ENCODE data around the gene AK8. TPM values are rescaled to one million over a fixed set of nuclear protein-coding genes. Genes with fewer than 3 reads are reported as not detected.

The AK8 gene
- total and polyA plus RNA-seq, 2 experiments from 2014 or later, result 0.14 to 0.78 TPM

DNA sequence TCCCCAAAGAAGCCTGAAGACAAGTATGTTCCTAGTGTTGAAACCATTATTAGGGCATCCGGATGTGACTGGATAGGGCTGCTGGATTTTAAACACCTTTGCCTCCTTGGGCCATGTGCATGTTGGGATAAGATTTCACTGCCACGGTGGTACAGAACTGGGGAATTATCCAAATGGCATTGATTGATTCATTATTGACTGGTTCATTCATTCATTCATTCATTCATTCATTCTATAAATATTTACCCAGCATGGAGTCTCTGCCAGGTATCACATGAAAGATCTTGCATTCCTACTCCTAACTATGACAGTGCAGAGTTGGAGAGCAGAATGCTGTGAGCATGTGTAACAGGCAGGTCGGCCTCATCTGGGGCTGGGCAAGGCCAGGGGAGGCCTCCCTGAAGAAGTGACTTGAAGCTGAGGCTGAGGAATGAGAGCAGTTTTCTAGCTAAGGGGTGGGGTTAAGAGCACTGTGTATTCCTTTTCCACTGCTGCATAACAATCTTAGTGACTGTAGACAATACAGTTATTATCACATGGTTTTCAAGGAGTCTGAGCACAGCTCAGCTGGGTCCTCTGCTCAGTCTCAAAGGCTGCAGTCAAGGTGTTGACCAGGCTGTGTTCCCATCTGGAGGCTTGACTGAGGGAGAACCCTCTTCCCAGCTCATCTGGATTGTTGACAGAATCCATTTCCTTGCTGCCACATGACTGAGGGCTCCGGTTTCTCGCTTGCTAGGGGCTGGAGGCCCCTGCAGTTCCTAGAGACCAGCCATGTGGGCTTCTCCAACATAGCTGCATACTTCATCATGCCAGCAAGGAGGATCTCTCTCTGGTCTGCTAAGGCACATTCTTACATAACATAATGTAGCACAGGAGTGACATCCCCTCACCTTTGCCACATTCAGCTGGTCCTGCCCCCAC lies 35.7 kb downstream of the AK8 start:
- no peak overlapping the region for H3K4me3 Mint-ChIP-seq
- no peak for ATAC-seq
- Histone ChIP-seq H3K4me3 (no peak overlapping the region), H2AFZ (no peak overlapping the region), H3K9me2 (ENCODE audit: insufficient read depth) (no peaks in the 10 kb centered on the region), H3K27ac (ENCODE audit: low read depth) (no peak overlapping the region), H3F3A (replicated peaks; ENCODE audit: low read depth) (no peaks in the 10 kb centered on the region), H3K79me2 (replicated peaks; ENCODE audit: insufficient read depth) (no peaks in the 10 kb centered on the region), H3K4me2 (no peak overlapping the region), H3K27me3 (ENCODE audit: insufficient read depth) (no peaks in the 10 kb centered on the region), H3K36me3 (ENCODE audit: insufficient read depth) (no peaks in the 10 kb centered on the region), H3K4me1 (ENCODE audit: insufficient read depth) (no peaks in the 10 kb centered on the region), H4K20me1 (replicated peaks; ENCODE audit: insufficient read depth) (no peaks in the 10 kb centered on the region)
- H3K9me3 Mint-ChIP-seq, result no peaks in the 10 kb centered on the region
- H3K27me3 Mint-ChIP-seq (ENCODE audit: insufficient read depth, low read depth, poor library complexity), result peaks cover 9% of the 10 kb centered on the region
- H3K27ac Mint-ChIP-seq, result peak overlapping the region; percentile 36; the same call in 1 of the 2 replicates
- peaks cover 9% of the 10 kb centered on the region; the same call in 2 of the 3 replicates for H3K4me1 Mint-ChIP-seq
- peak; percentile 21 for DNase-seq (ENCODE audit: low spot score)
- no peaks in the 10 kb centered on the region for H3K36me3 Mint-ChIP-seq (ENCODE audit: low read depth)
- no peak for TF ChIP-seq EZH2phosphoT487 (IDR thresholded peaks at IDR 0.05; ENCODE audit: unreplicated experiment)
- no peak for TF ChIP-seq ZNF114 (CRISPR knock-in tag; IDR thresholded peaks at IDR 0.05)
- no peak for TF ChIP-seq ZNF331 (CRISPR knock-in tag; IDR thresholded peaks at IDR 0.05; ENCODE audit: low read depth)
- TF ChIP-seq EZH2 (IDR thresholded peaks at IDR 0.05; ENCODE audit: low read depth, unreplicated experiment), result no peak
- TF ChIP-seq, protein P1, sequence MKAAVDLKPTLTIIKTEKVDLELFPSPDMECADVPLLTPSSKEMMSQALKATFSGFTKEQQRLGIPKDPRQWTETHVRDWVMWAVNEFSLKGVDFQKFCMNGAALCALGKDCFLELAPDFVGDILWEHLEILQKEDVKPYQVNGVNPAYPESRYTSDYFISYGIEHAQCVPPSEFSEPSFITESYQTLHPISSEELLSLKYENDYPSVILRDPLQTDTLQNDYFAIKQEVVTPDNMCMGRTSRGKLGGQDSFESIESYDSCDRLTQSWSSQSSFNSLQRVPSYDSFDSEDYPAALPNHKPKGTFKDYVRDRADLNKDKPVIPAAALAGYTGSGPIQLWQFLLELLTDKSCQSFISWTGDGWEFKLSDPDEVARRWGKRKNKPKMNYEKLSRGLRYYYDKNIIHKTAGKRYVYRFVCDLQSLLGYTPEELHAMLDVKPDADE (IDR thresholded peaks at IDR 0.05), result no peak
- TF ChIP-seq, protein P2, sequence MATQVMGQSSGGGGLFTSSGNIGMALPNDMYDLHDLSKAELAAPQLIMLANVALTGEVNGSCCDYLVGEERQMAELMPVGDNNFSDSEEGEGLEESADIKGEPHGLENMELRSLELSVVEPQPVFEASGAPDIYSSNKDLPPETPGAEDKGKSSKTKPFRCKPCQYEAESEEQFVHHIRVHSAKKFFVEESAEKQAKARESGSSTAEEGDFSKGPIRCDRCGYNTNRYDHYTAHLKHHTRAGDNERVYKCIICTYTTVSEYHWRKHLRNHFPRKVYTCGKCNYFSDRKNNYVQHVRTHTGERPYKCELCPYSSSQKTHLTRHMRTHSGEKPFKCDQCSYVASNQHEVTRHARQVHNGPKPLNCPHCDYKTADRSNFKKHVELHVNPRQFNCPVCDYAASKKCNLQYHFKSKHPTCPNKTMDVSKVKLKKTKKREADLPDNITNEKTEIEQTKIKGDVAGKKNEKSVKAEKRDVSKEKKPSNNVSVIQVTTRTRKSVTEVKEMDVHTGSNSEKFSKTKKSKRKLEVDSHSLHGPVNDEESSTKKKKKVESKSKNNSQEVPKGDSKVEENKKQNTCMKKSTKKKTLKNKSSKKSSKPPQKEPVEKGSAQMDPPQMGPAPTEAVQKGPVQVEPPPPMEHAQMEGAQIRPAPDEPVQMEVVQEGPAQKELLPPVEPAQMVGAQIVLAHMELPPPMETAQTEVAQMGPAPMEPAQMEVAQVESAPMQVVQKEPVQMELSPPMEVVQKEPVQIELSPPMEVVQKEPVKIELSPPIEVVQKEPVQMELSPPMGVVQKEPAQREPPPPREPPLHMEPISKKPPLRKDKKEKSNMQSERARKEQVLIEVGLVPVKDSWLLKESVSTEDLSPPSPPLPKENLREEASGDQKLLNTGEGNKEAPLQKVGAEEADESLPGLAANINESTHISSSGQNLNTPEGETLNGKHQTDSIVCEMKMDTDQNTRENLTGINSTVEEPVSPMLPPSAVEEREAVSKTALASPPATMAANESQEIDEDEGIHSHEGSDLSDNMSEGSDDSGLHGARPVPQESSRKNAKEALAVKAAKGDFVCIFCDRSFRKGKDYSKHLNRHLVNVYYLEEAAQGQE (IDR thresholded peaks at IDR 0.05; ENCODE audit: unreplicated experiment), result no peak
- TF ChIP-seq, protein P3, sequence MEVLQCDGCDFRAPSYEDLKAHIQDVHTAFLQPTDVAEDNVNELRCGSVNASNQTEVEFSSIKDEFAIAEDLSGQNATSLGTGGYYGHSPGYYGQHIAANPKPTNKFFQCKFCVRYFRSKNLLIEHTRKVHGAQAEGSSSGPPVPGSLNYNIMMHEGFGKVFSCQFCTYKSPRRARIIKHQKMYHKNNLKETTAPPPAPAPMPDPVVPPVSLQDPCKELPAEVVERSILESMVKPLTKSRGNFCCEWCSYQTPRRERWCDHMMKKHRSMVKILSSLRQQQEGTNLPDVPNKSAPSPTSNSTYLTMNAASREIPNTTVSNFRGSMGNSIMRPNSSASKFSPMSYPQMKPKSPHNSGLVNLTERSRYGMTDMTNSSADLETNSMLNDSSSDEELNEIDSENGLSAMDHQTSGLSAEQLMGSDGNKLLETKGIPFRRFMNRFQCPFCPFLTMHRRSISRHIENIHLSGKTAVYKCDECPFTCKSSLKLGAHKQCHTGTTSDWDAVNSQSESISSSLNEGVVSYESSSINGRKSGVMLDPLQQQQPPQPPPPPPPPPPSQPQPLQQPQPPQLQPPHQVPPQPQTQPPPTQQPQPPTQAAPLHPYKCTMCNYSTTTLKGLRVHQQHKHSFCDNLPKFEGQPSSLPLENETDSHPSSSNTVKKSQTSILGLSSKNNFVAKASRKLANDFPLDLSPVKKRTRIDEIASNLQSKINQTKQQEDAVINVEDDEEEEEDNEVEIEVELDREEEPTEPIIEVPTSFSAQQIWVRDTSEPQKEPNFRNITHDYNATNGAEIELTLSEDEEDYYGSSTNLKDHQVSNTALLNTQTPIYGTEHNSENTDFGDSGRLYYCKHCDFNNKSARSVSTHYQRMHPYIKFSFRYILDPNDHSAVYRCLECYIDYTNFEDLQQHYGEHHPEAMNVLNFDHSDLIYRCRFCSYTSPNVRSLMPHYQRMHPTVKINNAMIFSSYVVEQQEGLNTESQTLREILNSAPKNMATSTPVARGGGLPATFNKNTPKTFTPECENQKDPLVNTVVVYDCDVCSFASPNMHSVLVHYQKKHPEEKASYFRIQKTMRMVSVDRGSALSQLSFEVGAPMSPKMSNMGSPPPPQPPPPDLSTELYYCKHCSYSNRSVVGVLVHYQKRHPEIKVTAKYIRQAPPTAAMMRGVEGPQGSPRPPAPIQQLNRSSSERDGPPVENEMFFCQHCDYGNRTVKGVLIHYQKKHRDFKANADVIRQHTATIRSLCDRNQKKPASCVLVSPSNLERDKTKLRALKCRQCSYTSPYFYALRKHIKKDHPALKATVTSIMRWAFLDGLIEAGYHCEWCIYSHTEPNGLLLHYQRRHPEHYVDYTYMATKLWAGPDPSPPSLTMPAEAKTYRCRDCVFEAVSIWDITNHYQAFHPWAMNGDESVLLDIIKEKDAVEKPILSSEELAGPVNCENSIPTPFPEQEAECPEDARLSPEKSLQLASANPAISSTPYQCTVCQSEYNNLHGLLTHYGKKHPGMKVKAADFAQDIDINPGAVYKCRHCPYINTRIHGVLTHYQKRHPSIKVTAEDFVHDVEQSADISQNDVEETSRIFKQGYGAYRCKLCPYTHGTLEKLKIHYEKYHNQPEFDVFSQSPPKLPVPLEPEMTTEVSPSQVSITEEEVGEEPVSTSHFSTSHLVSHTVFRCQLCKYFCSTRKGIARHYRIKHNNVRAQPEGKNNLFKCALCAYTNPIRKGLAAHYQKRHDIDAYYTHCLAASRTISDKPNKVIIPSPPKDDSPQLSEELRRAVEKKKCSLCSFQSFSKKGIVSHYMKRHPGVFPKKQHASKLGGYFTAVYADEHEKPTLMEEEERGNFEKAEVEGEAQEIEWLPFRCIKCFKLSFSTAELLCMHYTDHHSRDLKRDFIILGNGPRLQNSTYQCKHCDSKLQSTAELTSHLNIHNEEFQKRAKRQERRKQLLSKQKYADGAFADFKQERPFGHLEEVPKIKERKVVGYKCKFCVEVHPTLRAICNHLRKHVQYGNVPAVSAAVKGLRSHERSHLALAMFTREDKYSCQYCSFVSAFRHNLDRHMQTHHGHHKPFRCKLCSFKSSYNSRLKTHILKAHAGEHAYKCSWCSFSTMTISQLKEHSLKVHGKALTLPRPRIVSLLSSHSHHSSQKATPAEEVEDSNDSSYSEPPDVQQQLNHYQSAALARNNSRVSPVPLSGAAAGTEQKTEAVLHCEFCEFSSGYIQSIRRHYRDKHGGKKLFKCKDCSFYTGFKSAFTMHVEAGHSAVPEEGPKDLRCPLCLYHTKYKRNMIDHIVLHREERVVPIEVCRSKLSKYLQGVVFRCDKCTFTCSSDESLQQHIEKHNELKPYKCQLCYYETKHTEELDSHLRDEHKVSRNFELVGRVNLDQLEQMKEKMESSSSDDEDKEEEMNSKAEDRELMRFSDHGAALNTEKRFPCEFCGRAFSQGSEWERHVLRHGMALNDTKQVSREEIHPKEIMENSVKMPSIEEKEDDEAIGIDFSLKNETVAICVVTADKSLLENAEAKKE (CRISPR knock-in tag; IDR thresholded peaks at IDR 0.05), result no peak
- TF ChIP-seq, protein P4, sequence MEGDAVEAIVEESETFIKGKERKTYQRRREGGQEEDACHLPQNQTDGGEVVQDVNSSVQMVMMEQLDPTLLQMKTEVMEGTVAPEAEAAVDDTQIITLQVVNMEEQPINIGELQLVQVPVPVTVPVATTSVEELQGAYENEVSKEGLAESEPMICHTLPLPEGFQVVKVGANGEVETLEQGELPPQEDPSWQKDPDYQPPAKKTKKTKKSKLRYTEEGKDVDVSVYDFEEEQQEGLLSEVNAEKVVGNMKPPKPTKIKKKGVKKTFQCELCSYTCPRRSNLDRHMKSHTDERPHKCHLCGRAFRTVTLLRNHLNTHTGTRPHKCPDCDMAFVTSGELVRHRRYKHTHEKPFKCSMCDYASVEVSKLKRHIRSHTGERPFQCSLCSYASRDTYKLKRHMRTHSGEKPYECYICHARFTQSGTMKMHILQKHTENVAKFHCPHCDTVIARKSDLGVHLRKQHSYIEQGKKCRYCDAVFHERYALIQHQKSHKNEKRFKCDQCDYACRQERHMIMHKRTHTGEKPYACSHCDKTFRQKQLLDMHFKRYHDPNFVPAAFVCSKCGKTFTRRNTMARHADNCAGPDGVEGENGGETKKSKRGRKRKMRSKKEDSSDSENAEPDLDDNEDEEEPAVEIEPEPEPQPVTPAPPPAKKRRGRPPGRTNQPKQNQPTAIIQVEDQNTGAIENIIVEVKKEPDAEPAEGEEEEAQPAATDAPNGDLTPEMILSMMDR (conservative IDR thresholded peaks at IDR 0.05; ENCODE audit: low read depth in 2 of 2), result no peak

Measured in GM23338 (cell line).